ENCODE measurements around the gene KDM7A.

DNA sequence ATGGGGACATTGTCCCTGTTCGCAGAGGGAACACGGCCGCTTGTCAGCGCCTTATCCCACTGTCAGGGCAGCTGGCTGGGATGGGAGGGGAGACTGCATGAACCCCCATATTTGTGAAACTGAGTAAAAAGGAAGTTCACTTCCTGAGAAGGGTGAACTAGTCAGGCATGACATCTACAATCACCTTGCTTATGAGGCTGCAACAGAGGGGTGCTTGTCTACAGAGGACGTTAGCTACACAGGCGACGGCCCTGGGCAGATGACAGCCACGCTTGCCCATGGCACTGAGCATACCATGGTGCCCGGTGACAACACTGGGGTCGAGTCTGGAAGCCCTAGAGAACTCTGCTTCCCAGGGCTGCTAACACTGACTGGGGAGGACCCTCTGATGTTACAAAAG, 46.0 kb upstream of the KDM7A start:
- TF ChIP-seq GABPA (IDR thresholded peaks at IDR 0.05; ENCODE audit: low read depth) (no peak), CTCF (IDR thresholded peaks at IDR 0.05) (no peak), RCOR1 (IDR thresholded peaks at IDR 0.05; ENCODE audit: low read length) (no peak), EZH2phosphoT487 (IDR thresholded peaks at IDR 0.05; ENCODE audit: borderline replicate concordance, low read depth) (no peak), NFIC (IDR thresholded peaks at IDR 0.05; ENCODE audit: borderline replicate concordance) (no peak), JUND (IDR thresholded peaks at IDR 0.05) (no peak)
- TF ChIP-seq, protein P1, sequence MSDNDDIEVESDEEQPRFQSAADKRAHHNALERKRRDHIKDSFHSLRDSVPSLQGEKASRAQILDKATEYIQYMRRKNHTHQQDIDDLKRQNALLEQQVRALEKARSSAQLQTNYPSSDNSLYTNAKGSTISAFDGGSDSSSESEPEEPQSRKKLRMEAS (IDR thresholded peaks at IDR 0.05; ENCODE audit: low read depth): no peak
- TF ChIP-seq, protein P2, sequence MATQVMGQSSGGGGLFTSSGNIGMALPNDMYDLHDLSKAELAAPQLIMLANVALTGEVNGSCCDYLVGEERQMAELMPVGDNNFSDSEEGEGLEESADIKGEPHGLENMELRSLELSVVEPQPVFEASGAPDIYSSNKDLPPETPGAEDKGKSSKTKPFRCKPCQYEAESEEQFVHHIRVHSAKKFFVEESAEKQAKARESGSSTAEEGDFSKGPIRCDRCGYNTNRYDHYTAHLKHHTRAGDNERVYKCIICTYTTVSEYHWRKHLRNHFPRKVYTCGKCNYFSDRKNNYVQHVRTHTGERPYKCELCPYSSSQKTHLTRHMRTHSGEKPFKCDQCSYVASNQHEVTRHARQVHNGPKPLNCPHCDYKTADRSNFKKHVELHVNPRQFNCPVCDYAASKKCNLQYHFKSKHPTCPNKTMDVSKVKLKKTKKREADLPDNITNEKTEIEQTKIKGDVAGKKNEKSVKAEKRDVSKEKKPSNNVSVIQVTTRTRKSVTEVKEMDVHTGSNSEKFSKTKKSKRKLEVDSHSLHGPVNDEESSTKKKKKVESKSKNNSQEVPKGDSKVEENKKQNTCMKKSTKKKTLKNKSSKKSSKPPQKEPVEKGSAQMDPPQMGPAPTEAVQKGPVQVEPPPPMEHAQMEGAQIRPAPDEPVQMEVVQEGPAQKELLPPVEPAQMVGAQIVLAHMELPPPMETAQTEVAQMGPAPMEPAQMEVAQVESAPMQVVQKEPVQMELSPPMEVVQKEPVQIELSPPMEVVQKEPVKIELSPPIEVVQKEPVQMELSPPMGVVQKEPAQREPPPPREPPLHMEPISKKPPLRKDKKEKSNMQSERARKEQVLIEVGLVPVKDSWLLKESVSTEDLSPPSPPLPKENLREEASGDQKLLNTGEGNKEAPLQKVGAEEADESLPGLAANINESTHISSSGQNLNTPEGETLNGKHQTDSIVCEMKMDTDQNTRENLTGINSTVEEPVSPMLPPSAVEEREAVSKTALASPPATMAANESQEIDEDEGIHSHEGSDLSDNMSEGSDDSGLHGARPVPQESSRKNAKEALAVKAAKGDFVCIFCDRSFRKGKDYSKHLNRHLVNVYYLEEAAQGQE (IDR thresholded peaks at IDR 0.05; ENCODE audit: low read depth, low read length): no peak
